GM18909 (cell line): ENCODE data around the gene CCDC88C.

Experiments used
- ATAC-seq: cut with Tn5 transposase; IDR thresholded peaks from one replicate; pipeline ENCODE4 v1.9.1; 2021; ENCODE audit warnings: mild to moderate bottlenecking; ENCODE audit not compliant: unreplicated experiment, poor library complexity

The CCDC88C gene

GRCh38 chr14:91368776-91369416 is 48.7 kb downstream of the CCDC88C start:
- no peak for ATAC-seq

GRCh38 chr14:91367173-91368171 is 50.1 kb downstream of the CCDC88C start:
- peak; percentile 75 for ATAC-seq

DNA sequence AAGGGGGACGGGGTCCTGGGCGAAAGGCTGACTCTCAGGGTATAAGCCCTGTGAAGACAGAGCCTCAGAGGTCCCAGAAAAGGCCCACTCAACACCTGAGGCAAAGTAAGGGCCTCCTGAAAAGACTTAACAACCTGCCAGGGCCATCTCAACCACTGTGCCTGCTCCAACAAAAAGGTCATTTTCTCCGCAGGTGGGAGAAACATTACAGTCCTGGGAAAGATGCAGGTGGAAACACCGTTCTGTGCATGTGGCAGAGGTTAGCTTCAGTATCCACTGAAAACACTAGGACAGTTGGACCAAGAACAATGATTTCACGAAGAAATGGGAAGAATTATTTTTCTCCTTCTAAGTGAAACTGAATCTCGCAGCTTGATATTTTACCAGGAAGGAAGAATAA is 50.9 kb downstream of the CCDC88C start:
- no peak for ATAC-seq

- ATAC-seq = no peak
Measured at GRCh38 chr14:91365552-91365951, 52.1 kb downstream of the CCDC88C start.

DNA sequence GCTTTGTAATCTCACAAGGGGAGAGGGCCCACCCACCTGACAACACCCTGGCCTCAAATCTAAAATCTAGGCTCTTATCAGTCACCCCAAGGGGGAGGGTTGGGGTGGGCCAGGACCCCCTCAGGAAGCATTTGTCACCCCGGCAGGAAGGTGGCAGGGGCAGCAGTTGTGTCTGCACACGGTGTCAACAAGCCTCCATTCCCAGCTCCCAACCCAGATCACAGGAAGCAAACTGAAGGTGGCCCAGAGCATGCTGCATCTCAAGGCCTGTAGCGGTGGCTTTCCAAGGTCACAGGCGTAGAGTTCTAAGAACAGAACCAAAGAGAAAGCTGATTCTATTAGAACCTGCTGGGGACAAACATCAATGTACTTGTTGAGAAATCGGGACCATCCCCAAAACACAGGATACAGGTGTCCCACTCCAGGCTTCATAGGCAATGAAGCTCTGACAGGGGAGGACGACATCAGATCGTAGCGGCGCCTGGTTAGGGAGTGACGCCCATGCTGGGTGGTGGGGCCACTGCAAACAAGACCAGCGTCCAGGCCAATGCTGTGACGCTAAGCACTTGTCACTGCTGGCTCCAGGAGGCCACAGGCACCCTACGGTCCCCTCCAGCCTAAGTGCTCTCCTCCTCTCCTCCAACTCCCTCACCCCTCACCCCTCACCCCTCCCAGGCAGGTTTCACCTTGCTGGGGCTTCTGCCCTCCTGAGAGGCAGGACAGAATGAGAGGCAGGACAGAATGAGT is 52.9 kb downstream of the CCDC88C start:
- ATAC-seq = no peak

DNA sequence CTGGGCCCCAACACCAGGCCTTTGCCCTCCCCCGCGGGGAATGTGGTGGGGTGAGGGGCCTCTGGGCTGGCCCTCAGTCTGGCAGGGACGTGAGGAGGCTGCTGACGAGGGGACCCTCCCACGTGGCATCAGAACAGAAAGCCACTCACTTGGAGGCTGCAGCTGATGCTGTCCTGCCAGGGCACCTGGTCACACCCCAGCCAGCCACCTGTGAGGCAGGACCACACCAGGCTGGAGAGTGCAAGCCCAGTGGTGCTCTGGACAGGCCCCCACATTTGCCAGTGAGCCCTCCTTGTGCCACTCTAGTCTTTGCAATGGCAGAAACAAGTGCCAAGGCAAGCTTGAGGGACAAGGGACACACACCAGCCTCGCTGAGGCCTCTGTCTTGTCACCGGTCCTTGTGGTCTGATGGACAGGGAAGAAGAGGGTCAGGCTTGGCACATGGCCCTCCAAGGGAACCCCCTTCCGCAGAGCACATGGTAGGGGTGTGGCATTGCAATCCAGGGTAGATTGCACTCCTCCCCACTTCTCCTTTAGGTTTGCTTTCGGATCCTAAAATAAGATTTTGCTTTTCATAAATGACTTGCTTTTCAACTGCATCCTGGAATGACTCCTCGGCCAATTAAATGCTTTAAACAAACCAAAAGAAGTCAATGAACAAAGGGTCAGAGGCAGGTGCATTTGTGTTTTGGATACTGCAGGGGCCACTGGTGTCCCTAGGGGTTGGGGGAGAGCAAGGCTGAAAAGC is 53.7 kb downstream of the CCDC88C start:
- ATAC-seq = peak; percentile 52

GRCh38 chr14:91361233-91361811 is 56.3 kb downstream of the CCDC88C start:
- no peak for ATAC-seq

DNA sequence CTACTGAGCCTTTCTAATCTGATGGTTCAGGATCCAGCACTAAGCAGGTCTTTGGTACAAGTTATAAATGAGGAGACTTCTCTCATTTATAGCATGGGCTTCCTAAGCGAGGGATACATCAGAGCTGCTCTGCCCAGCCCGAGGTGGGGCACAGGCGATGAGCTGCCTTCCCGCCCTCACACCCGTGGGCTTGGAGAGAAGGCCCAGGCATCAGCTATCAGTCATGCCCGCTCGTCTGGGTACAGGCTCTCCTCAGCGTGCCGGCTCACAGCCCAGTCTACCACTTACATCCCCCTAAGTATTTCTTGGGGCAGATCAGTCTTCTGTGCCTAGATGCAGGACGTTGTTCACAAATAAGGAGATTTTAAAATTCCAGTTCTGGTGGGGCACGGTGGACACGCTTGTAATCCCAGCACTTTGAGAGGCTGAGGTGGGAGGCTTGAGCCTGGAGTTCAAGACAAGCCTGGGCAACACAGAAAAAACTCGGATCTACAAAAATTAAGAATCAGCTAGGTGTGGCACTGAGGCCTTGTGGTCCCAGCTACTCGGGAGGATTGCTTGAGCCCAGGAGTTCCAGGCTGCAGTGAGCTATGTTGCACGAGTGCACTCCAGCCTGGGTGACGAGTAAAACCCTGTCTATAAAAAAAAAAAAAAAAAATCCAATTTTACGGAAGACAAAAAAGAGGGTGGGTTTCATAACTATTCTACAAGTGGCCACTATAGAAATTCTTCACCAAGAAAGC is 57.0 kb downstream of the CCDC88C start:
- no peak for ATAC-seq

- no peak for ATAC-seq
Measured at GRCh38 chr14:91358654-91359220, 58.9 kb downstream of the CCDC88C start.

DNA sequence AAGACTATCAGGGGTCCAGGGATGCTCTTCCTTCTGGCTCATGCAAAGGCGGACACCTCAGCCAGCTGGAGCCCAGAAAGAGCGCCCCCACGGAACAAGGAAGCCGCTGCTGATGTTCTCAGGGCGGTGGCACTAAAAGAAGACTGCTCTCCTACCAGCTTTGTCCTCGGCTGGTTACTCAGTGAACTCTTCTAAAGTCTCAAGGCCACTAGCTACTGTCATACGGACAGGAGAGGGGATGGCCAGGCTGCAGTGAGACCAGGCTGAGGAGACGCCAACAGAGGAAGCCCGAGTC is 59.6 kb downstream of the CCDC88C start:
- ATAC-seq = no peak

DNA sequence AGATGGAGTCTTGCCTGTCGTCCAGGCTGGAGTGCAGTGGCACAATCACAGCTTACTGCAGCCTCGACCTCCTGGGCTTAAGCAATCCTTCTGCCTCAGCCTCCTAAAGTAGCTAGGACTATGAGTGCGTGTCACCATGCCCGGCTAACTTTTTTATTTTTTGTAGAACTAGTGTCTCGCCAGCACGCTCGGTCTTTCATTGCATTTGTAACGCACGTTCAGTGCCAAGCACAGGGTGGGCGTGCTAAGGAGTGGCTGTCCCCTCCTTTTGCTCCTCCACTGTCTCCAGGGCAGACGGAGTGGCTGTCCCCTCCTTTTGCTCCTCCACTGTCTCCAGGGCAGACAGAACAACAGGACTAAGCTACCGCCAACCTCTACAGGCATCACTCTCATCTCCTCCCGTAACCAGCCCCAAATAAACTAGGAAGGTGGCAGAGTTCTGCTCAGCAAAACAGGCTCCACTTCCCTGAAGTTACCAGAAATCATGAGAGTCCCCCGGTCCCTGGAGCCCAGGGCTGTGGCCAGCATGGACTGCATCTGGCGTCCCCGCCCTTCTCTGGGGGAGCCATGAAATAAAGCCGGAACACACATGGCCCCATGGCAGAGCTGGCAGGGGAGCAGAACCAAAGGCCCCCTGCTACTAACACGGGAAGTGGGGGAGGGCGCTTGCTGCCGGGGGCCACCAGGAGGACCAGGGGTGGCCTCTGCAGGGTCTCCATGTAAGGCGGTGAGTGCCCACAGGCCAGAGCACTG is 60.2 kb downstream of the CCDC88C start:
- no peak for ATAC-seq

- ATAC-seq = peak; percentile 34
Measured at GRCh38 chr14:91356181-91356763, 61.3 kb downstream of the CCDC88C start.

GRCh38 chr14:91354979-91355685 is 62.5 kb downstream of the CCDC88C start:
- ATAC-seq = peak; percentile 33

- no peak for ATAC-seq
Measured at GRCh38 chr14:91354221-91354916, 63.3 kb downstream of the CCDC88C start.

DNA sequence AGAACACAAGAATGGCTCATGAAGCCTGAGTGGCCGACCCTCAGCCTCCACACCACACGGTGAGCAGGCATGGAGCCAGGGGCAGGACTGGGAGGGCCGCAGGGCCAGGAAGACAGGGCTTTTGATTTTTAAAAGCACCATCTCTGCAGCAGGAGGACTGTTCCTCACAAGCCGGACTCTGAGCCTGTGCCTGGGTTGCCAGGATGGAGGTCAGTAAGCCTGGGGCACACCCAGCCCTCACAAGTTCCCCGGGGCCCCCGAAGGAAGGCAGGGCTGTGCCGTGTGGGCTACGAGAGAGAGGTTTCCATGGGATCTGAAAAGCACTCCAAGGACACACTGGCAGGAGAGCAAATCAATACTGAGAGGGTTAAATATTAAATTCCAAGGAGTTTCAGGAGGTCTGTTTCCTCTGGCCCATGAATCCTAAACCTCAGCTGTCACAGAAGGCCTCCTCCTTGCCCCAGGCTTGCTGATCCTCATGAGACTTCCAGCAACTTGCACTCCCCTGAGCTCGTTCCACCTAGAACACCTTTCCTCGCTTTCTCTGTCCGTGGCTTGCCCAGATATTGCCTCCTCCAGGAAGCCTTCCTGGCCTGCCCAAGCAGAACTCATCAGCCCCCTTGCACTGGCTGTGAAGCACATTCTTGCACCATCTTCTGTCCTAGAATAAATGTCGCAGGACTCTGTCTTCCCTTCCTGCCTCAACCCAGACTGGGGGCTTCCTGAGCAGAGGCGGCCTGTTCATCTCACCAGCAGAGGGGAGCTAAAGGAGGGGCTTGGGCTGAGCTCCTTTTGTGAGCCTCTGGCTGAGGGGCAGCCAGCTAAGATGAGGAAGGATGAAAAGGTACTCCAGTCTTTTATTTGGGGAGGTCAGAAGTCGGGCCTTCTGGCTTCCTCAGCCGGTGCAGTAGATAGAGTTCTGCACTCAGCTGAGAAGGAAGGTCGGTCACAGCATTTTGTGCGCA is 64.6 kb downstream of the CCDC88C start:
- ATAC-seq = no peak

DNA sequence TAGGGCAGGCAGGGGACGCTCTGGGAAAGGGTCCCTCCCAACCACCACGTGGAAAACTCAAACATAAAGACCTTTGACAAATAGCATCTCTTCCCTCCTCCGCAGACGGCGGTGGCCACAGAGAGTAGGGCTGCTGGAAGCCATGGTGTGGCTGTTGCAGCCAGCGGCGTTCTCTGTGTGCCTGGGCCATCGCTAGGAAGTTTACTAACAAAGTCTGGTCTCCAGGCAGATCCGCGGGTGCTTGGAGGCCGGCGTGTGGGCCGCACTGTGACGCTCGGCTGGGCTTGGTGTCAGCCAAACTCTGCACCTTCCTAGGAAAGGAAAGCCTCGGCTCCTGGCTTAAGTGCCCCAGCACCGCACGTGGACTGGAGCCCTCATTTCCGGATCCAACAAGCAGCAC is 65.6 kb downstream of the CCDC88C start:
- ATAC-seq = no peak
